GM19395 (cell line): ENCODE data around the gene TMEFF2.
"Not testable (repeated sequence)": the region's sequence is repeated elsewhere in the genome, so short reads cannot be mapped to it uniquely, and the experiment has no call there.

Source experiments
- ATAC-seq: cut with Tn5 transposase; IDR thresholded peaks from one replicate; pipeline ENCODE4 v1.9.1; 2021; ENCODE audit warnings: mild to moderate bottlenecking, moderate library complexity; ENCODE audit not compliant: unreplicated experiment

Gene TMEFF2

DNA sequence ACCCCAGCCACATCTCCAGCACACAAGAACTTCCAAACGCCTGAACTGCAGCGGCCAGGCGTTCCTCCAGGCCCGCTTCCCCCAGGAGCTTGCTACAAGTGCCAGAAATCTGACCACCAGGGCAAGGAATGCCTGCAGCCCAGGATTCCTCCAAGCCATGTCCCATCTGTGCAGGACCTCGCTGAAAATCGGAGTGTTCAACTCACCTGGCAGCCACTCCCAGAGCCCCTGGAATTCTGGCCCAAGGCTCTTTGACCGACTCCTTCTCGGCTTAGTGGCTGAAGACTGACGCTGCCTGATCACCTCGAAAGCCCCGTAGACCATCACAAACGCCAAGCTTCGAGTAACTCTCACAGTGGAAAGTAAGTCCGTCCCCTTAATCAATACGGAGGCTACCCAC lies 62.1 kb downstream of the TMEFF2 start:
- ATAC-seq: not testable (repeated sequence)

- not testable (repeated sequence) for ATAC-seq
These were observed 64.4 kb downstream of the TMEFF2 start for GRCh38 chr2:192130312-192130711.

DNA sequence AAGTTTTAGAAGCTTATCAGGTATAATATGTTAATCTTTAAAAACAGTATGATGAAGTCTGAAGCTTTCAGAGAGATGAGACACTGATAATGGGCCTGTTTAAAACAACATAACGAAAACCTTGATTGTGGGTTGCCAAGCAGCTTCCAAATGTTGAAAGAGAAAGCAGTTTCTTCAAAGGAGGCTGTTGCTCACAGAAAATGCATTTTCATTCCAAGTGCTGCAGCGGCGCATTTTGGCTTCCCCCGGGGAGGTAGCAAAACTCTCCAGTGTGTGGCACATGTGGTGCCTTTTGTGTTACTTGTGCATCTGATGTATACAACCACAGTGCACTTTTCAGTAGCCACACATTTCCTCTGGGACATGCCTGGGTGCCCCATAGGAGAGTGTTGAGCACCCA lies 66.1 kb downstream of the TMEFF2 start:
- ATAC-seq: no peak

DNA sequence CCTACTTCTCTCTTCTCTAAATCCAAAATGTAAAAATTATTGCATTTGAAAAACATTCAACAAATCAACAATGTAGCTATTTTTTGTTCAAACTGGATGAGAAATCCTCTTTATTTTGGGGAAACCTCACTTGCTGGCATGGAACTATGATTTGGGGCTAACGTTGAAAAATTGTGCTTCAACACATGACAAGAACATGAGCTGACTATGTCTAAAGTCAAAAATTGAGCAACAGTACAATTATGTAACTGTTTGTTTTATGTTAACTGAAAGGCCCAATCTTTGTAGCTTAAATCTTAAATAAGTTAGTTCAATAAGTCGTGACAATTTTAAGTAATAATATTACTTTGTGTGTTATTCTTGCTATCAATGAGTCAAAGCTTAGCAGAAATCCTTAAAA lies 67.3 kb downstream of the TMEFF2 start:
- ATAC-seq: no peak

DNA sequence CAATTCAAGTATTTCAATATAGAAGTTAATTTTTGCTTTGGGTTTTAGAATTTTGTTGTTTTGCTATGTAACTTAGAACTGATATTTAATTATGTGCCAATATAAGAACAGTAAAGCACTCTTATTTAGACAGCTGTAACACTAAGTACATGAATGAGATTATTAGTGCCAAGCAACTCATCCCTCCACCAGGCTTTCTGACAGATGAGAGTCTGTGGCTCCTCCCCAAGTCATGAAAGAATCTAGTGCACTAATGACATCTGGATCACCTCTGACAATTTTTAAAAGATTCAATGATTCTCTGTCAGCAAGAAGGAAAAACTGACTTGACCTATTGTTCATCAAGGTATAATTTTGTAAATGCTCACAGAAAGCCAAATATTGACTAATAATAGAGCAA lies 67.8 kb downstream of the TMEFF2 start:
- no peak for ATAC-seq

DNA sequence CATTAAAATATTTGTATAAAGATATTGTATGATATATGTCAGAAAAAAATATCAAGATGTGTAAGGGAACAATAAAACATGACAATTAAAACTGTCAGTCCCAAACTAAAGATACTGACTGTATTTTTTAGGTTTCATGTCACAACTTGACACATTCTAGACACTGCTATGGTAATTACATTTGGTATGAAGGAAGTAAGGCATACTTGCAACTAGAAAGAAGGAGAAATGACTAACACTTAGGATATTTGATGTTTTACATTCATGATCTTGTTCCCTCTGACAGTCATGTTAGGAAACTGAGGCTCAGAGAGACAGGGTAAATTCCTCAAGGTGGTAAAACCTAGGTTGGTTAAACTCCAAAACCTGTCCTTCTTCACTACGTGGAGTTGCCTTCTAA lies 68.3 kb downstream of the TMEFF2 start:
- ATAC-seq: no peak

DNA sequence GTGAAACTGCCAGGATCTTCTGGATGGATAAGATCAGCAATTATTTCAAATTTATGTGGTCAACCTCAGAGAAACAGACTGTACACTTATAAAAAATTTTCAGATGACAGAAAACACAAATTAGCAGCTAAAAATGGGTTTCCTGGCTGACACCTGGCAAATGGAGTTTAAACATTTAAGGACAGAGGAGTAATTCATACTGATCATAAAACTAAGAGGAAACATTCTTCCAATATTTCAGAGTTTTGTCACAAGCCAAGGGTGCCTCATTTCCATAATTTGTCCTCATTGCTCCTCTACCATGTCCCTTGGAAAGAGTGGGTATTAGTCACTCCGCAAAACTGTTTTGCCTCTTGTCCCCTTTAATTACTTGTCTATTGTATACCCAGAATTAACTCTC lies 70.2 kb downstream of the TMEFF2 start:
- ATAC-seq: no peak

DNA sequence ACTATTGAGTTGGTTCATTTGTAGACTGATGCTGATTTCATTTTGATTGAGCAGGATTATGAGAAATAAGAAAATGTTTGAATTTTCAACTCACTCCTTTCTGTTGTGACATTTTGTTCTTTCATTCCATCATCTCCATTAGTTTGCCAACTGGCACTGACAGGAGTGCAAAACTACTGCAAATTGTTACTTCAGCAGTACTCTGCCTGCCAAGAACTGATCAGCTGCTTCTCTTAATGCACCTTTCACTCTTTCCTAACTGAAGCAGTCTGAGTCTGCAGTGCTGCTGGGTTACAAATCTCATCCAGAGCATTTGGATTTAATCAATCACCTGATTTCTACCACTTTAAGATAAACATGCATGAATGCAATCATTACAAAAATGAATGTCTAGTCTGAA lies 70.9 kb downstream of the TMEFF2 start:
- ATAC-seq: no peak

GRCh38 chr2:192122946-192123345 lies 71.8 kb downstream of the TMEFF2 start:
- ATAC-seq: no peak

GRCh38 chr2:192122141-192122540 lies 72.6 kb downstream of the TMEFF2 start:
- ATAC-seq: no peak

GRCh38 chr2:192119536-192119935 lies 75.2 kb downstream of the TMEFF2 start:
- no peak for ATAC-seq

DNA sequence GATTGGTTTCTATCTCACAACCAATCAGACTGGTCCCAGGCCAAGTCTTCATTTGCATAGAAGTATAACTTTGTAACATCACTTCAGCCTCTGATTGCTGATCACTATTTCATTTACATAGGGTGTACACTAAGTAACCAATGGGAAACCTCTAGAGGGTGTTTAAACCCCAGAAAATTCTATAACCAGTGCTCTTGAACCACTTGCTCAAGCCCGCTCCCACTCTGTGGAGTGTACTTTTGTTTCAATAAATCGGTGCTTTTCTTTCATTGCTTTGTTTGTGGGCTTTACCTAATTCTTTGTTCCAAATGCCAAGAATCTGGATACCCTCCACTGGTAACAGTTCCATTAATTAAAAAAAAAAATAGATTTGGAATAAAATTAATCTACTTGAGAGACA lies 77.0 kb downstream of the TMEFF2 start:
- ATAC-seq: no peak

DNA sequence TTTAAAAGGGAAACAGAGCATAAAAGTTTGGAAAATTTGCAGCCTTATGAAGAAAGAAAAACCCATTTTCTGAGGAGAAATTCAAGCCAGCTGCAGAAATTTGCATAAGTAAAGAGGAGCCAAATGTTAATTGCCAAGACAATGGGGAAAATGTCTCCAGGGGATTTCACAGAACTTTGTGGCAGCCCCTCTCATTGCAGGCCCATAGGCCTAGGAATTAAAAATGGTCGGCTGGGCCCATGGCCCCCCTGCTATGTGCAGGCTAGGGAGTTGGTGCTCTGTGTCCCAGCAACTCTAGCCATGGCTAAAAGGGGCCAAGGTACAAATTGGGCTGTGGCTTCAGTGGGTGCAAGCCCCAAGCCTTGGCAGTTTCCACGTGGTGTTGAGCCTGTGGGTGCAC lies 83.2 kb downstream of the TMEFF2 start:
- not testable (repeated sequence) for ATAC-seq

- ATAC-seq: no peak
These were observed 95.0 kb downstream of the TMEFF2 start for GRCh38 chr2:192099742-192100141.

DNA sequence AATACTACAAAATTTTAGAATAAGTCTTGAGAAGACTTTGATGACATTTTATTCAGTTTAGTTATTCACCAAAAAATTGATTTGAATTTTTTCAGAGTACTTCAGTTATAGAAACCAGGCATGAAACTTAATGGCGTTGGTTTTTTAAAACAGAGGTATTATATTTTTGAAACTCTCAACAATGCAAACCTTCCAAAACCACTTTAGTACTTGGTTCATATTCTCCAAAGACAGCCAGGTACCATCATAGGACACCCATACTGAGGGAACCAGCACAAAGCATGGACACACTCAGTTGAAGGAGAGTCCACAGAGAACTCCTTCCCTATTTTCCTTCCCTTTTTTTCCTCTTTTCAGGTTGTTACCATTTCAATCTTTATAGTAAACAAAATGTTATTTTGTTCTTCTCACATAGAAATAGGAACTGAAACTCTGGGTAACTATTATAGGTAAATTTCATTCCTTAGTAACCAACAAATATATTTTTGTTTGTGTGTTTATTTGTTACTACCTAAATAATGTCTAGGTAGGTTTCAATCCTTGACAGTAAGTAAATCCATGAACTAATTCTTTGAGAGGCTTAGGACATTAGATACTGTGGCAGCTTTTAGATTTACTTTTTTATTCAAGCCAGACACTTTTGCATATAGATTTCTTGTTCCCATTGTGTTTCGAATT lies 95.8 kb downstream of the TMEFF2 start:
- ATAC-seq: peak; percentile 52

DNA sequence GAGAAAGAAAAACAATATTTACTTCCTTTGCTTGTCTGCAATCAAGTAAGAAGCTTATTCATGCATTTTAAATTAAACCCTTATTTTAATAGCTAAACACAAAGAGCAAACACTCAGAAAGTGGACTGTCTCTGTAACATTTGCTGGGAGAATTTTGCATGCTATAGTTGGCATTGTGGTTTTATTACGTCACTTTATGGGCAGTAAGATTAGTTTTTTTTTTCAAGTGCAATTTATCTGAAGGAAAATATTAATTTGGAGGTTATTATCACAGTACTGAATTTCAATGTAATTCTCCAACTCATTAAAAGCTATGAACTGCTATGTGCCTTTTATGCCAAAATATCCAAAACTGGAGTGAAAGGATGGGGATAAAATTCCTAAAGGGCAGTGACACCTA lies 103.3 kb downstream of the TMEFF2 start:
- no peak for ATAC-seq

DNA sequence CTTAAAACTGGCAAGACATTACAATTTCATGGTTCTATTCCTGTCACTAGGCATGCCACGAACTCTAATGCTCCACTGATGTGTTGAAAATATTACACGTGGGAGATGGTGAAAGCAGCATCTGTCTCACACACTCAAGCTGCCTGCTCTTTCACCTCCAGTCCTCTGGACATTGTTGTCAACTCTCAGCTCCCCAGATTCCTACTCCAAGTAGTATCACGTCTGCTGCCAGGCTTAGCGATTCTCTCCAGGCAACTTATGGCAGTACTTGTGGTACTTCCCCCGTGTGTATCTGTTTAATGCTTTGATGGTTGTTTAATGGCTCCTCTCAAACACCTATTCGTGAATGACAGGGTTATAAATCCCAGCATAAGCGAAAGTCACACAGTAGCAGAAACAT lies 103.8 kb downstream of the TMEFF2 start:
- ATAC-seq: no peak

DNA sequence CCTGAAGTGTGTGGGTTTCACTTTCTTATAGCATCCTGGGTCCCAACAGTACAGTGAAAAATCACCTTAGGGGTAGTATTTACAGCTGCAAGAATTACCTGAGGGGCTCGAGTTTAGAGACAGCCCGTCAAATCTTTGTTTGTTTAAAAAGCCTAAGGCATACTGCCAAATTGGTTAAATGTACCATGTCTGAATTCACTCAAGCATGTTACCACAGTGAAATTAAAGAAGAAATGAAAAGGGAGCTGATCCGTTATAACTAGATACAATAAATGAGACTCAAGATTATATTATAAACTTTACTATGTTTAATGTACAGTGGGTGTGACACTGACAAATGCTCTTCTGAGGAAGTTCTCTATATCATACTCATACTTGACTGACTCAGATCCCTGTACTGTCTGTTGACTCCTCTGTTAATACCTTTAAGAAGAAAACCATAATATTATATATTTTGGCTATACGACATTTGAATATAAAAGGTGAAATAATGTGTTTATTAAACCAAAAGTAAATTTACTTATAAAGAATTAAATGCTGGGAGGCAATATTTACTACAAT lies 107.3 kb downstream of the TMEFF2 start:
- no peak for ATAC-seq

DNA sequence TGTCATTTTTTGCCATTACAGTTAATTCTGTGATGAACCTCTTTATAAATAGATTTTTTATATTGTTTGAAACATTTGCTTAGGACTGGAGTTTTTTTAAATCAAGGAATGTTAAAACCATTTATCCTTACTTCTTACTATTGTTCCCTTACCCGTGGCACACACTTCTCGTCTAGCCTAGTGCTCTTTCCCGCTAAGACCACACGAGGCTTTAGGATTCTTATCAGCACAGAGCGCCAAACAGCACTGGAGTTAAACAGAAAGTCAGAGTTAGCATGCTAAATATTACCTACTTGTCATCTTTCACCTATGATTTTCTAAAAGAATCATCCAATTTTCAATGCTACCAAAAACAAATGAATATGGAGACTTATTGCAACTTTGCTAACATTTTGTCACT lies 112.6 kb downstream of the TMEFF2 start:
- ATAC-seq: no peak

DNA sequence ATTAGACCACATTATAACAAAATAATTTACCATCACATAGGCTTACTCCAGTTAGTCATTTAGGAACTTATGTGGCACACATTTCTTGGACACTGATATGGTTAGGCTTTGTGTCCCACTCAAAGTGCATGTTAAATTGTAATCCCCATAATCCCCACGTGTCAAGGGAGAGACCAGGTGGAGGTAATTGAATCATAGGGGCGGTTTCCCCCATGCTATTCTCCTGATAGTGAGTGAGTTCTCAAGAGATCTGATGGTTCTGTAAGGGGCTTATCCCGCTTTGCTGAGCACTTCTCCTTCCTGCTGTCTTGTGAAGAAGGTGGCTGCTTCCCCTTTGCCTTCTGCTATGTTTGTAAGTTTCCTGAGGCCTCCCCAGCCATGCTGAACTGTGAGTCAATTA lies 114.6 kb downstream of the TMEFF2 start:
- ATAC-seq: not testable (repeated sequence)

GRCh38 chr2:192073878-192074277 lies 120.9 kb downstream of the TMEFF2 start:
- no peak for ATAC-seq

DNA sequence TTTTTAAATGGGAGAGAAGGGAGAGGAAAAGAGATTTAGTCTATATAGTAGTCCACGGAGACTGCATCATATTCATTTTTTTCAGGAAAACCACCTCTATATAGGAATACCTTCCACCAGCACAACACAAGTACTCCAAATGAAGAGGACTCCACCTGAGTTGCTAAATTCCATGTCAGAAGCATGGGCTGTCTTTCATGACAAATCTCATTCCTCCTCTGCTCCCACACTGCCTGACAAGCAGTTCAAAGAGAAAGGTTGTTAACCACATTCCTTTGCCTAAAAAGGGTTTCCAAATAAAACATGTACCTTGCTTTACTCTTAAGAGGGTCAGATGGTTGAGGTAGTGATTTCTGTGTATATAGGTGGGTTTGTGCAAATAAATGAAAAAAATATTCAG lies 122.0 kb downstream of the TMEFF2 start:
- no peak for ATAC-seq

- no peak for ATAC-seq
These were observed 122.5 kb downstream of the TMEFF2 start for GRCh38 chr2:192072261-192072660.
